Gastroesophageal sphincter (tissue), 4 donors: ENCODE data around the gene ARID5B. TPM values are rescaled to one million over a fixed set of nuclear protein-coding genes. Genes with fewer than 3 reads are reported as not detected.

Source experiments
- ATAC-seq: fragments of 150-250 bp; one replicate; pipeline ENCODE4 v1.9.1; 2016; ENCODE audit warnings: mild to moderate bottlenecking, moderate library complexity
- H3K27ac ChIP-seq, 4 donors: fragments of 200-600 bp; sonication (generic) in 3 of 4; 1 replicate in 3 of 4; 2 replicates in 1 of 4; pipeline ENCODE4 v1.5.1; 2016 to 2019
- H3K27me3 ChIP-seq: fragments of 200-600 bp; sonication (generic); one replicate; pipeline ENCODE4 v1.5.1; 2019
- H3K36me3 ChIP-seq, 2 donors: fragments of 200-600 bp; sonication (generic); one replicate each; pipeline ENCODE4 v1.5.1; 2019; ENCODE audit warnings: control low read depth in 1 of 2
- H3K4me1 ChIP-seq, 3 donors: fragments of 200-600 bp; sonication (generic); 1 replicate in 2 of 3; 2 replicates in 1 of 3; pipeline ENCODE4 v1.5.1; 2016 to 2019; ENCODE audit warnings: control low read depth in 2 of 3
- H3K4me3 ChIP-seq, 2 donors: fragments of 200-600 bp; sonication (generic); one replicate each; pipeline ENCODE4 v1.5.1; 2019; ENCODE audit warnings: mild to moderate bottlenecking in 1 of 2, moderate library complexity in 1 of 2
- H3K9me3 ChIP-seq, 3 donors: fragments of 200-600 bp; sonication (generic); one replicate each; pipeline ENCODE4 v1.5.1; 2017 to 2019; ENCODE audit warnings: control low read depth in 2 of 3
- CTCF ChIP-seq, 4 experiments: fragments of 200-600 bp in 2 of 4; fragments of 450-650 bp in 2 of 4; sonication (generic) in 1 of 4; IDR thresholded peaks; one replicate each; pipeline ENCODE4 v1.5.1; 2017 to 2019; ENCODE audit warnings: antibody characterized with exemption in 4 of 4, mild to moderate bottlenecking in 2 of 4, moderate library complexity in 2 of 4
- EP300 ChIP-seq: sonication (generic); formaldehyde crosslinking; IDR thresholded peaks from one replicate; pipeline ENCODE4 v1.6.1; 2017; ENCODE audit warnings: antibody characterized with exemption, mild to moderate bottlenecking
- POLR2A ChIP-seq, 2 donors: fragments of 450-650 bp; IDR thresholded peaks; one replicate each; pipeline ENCODE4 v1.6.1; 2017; ENCODE audit warnings: antibody characterized with exemption in 2 of 2, mild to moderate bottlenecking in 2 of 2, moderate library complexity in 1 of 2
- POLR2AphosphoS5 ChIP-seq: sonication (generic); formaldehyde crosslinking; IDR thresholded peaks from one replicate; pipeline ENCODE4 v1.6.1; 2017; ENCODE audit warnings: antibody characterized with exemption
- WGBS, 2 donors: methylation state at CpG; one replicate each; pipeline ENCODE4 v1.1.5; 2018; ENCODE audit warnings: low coverage in 1 of 2; 5-methylcytosine and 5-hydroxymethylcytosine counted together
- total RNA-seq, 4 donors: library from RNA; depleted of rRNA; stranded (reverse); fragments of >200 nt; gene quantifications; one replicate each; pipeline ENCODE4 v1.1.0, GENCODE V29; 2016

The ARID5B gene
- total RNA-seq, 4 donors from 2014 or later = 34.7 to 81.4 (median 62.5) TPM

DNA sequence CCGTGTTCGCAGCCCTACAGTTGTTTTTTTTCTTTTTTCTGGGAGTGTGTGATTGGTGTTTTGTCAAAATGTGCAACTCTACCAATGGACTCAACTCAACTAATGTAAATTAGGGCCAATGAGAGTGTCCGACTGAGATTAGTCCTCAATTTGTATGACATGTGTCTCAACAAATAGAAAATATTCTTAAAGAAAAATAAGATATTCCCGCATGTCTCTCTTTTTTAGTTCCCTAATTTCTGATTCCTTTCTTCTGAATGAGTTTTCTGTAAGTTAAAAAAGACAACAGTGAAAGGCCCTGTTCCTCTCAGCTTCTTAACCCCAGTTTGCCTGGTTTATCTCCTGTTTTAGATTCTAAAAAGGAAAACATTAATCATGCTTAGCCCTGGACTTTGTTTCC is 61.5 kb downstream of the ARID5B start:
- no peaks in the 10 kb centered on the region for H3K36me3 ChIP-seq
- no peaks in the 10 kb centered on the region for H3K27me3 ChIP-seq
- no peak for TF ChIP-seq POLR2A (IDR thresholded peaks at IDR 0.05)
- no peak for TF ChIP-seq EP300
- TF ChIP-seq POLR2AphosphoS5 = no peak
- no peak for TF ChIP-seq CTCF (IDR thresholded peaks at IDR 0.05)
- 83 to 90% methylated on average over 4 of the region's 4 CpGs for WGBS, 2 donors
- no peak for ATAC-seq
- no peaks in the 10 kb centered on the region for H3K9me3 ChIP-seq
- peaks cover 0 to 33% (median 2%) of the 10 kb centered on the region in 3 donors for H3K4me1 ChIP-seq
- no peak overlapping the region for H3K4me3 ChIP-seq
- H3K27ac ChIP-seq = peak overlapping the region in 2 of 4 donors; percentile 72 to 75

GRCh38 chr10:61963669-61964058 is 62.2 kb downstream of the ARID5B start:
- no peak for ATAC-seq
- Histone ChIP-seq H3K4me1 (peaks cover 0 to 34% (median 2%) of the 10 kb centered on the region in 3 donors), H3K9me3 (no peaks in the 10 kb centered on the region), H3K4me3 (no peak overlapping the region), H3K27me3 (no peaks in the 10 kb centered on the region), H3K27ac (peak overlapping the region in 3 of 4 donors; percentile 62 to 75 (median 72)), H3K36me3 (no peaks in the 10 kb centered on the region)
- WGBS, 2 donors = 33 to 75% methylated on average over 1 to 2 of the region's 2 CpGs
- TF ChIP-seq CTCF (IDR thresholded peaks at IDR 0.05) (no peak), EP300 (no peak), POLR2A (IDR thresholded peaks at IDR 0.05) (no peak), POLR2AphosphoS5 (no peak)

GRCh38 chr10:61964059-61964709 is 62.7 kb downstream of the ARID5B start:
- Histone ChIP-seq H3K27me3 (no peaks in the 10 kb centered on the region), H3K4me3 (peak overlapping the region in 1 of 2 donors; percentile 14), H3K9me3 (no peaks in the 10 kb centered on the region), H3K36me3 (no peaks in the 10 kb centered on the region), H3K27ac (peak overlapping the region in 3 of 4 donors; percentile 62 to 75 (median 72)), H3K4me1 (peaks cover 0 to 39% (median 2%) of the 10 kb centered on the region in 3 donors)
- no peak for ATAC-seq
- WGBS, 2 donors = 30% methylated on average over 2 of the region's 3 CpGs; no CpG with 5 or more reads in 1 of the 2 donors
- TF ChIP-seq CTCF (IDR thresholded peaks at IDR 0.05) (no peak), POLR2A (IDR thresholded peaks at IDR 0.05) (no peak), EP300 (no peak), POLR2AphosphoS5 (no peak)

GRCh38 chr10:61964949-61965702 is 63.6 kb downstream of the ARID5B start:
- Histone ChIP-seq H3K4me1 (peaks cover under 1 to 37% (median 2%) of the 10 kb centered on the region in 3 donors), H3K36me3 (no peaks in the 10 kb centered on the region), H3K27ac (peak overlapping the region in 3 of 4 donors; percentile 62 to 75 (median 72)), H3K4me3 (no peak overlapping the region), H3K9me3 (no peaks in the 10 kb centered on the region), H3K27me3 (no peaks in the 10 kb centered on the region)
- no peak for ATAC-seq
- TF ChIP-seq EP300 = no peak
- no peak for TF ChIP-seq CTCF (IDR thresholded peaks at IDR 0.05)
- 67 to 76% methylated on average over 7 of the region's 7 CpGs for WGBS, 2 donors
